Fibroblast of lung (primary cell): ENCODE measurements around the gene SLC25A34. TPM values are rescaled to one million over a fixed set of nuclear protein-coding genes. Genes with fewer than 3 reads are reported as not detected.

ENCODE experiments used
- DNase-seq, 2 donors: peaks; one replicate each; pipeline versions ENCODE4 v3.0.0 to v3.0.0-alpha.2; 2010; ENCODE audit warnings: low read depth in 2 of 2
- H2AFZ ChIP-seq: 2 replicates; pipeline ENCODE4 v1.5.1; 2012; ENCODE audit warnings: low read length, control low read depth, inconsistent platforms
- H3K27ac ChIP-seq: 2 replicates; pipeline ENCODE4 v1.5.1; 2011; ENCODE audit warnings: low read length, control low read depth; ENCODE audit not compliant: insufficient read depth
- H3K27me3 ChIP-seq: 2 replicates; pipeline ENCODE4 v1.5.1; 2011; ENCODE audit warnings: mild to moderate bottlenecking, low read length; ENCODE audit not compliant: control insufficient read depth, insufficient read depth
- H3K36me3 ChIP-seq: 2 replicates; pipeline ENCODE4 v1.5.1; 2011; ENCODE audit warnings: low read length; ENCODE audit not compliant: control insufficient read depth, insufficient read depth
- H3K4me1 ChIP-seq: 2 replicates; pipeline ENCODE4 v1.5.1; 2011; ENCODE audit warnings: low read length; ENCODE audit not compliant: control insufficient read depth, insufficient read depth; ENCODE audit errors: extremely low read depth
- H3K4me2 ChIP-seq: 2 replicates; pipeline ENCODE4 v1.5.1; 2011; ENCODE audit warnings: low read length, control low read depth; ENCODE audit not compliant: insufficient read depth; ENCODE audit errors: extremely low read depth
- H3K4me3 ChIP-seq, 4 experiments: fragments of 200-600 bp in 1 of 4; sonication (generic) in 1 of 4; replicated peaks in 1 of 4; 2 replicates each; pipeline ENCODE4 v1.5.1; 2011 to 2016; ENCODE audit warnings: low read length in 4 of 4, low read depth in 3 of 4, mild to moderate bottlenecking in 3 of 4, control low read depth in 2 of 4, inconsistent platforms in 1 of 4, mixed read lengths in 1 of 4; ENCODE audit not compliant: insufficient read depth in 1 of 4; ENCODE audit errors: control extremely low read depth in 1 of 4
- H3K79me2 ChIP-seq: 2 replicates; pipeline ENCODE4 v1.5.1; 2012; ENCODE audit warnings: mild to moderate bottlenecking, low read length, inconsistent platforms; ENCODE audit not compliant: control insufficient read depth, insufficient read depth
- H3K9ac ChIP-seq: 2 replicates; pipeline ENCODE4 v1.5.1; 2011; ENCODE audit warnings: mild to moderate bottlenecking, low read length, control low read depth; ENCODE audit not compliant: insufficient read depth
- H3K9me3 ChIP-seq: 2 replicates; pipeline ENCODE4 v1.5.1; 2012; ENCODE audit warnings: low read depth, low read length; ENCODE audit not compliant: control insufficient read depth, insufficient read depth
- H4K20me1 ChIP-seq: 2 replicates; pipeline ENCODE4 v1.5.1; 2011; ENCODE audit warnings: low read length; ENCODE audit not compliant: control insufficient read depth, insufficient read depth; ENCODE audit errors: extremely low read depth
- EZH2 ChIP-seq: IDR thresholded peaks from 2 replicates; pipeline ENCODE4 v1.5.1; 2012; ENCODE audit warnings: low read length, control low read depth, mild to moderate bottlenecking; ENCODE audit errors: missing control alignments
- polyA plus RNA-seq, 2 donors: library from polyadenylated mRNA; depleted of rRNA in 1 of 2; stranded (reverse) in 1 of 2; unstranded in 1 of 2; fragments of >200 nt; gene quantifications; 2 replicates each; pipeline ENCODE4 v1.2.1, GENCODE V29; 2011 to 2012; ENCODE audit warnings: missing spikeins in 1 of 2
- total RNA-seq: library from RNA; depleted of rRNA; stranded (reverse); fragments of >200 nt; gene quantifications from 2 replicates; pipeline ENCODE4 v1.2.1, GENCODE V29; 2014
- TF ChIP-seq, protein P1 (sequence below), 2 donors: IDR thresholded peaks in 1 of 2; conservative IDR thresholded peaks in 1 of 2; 1 replicate in 1 of 2; 2 replicates in 1 of 2; pipeline ENCODE4 v1.5.1; 2011 to 2012; ENCODE audit warnings: low read length in 2 of 2, control low read depth in 1 of 2, inconsistent platforms in 1 of 2, low read depth in 1 of 2, mild to moderate bottlenecking in 1 of 2

The SLC25A34 gene
- total and polyA plus RNA-seq, 2 donors (not counting 1 experiment from before 2014, with no cell fraction given), result 0.35 to 0.83 TPM

- no peak for TF ChIP-seq EZH2
- TF ChIP-seq, protein P1, sequence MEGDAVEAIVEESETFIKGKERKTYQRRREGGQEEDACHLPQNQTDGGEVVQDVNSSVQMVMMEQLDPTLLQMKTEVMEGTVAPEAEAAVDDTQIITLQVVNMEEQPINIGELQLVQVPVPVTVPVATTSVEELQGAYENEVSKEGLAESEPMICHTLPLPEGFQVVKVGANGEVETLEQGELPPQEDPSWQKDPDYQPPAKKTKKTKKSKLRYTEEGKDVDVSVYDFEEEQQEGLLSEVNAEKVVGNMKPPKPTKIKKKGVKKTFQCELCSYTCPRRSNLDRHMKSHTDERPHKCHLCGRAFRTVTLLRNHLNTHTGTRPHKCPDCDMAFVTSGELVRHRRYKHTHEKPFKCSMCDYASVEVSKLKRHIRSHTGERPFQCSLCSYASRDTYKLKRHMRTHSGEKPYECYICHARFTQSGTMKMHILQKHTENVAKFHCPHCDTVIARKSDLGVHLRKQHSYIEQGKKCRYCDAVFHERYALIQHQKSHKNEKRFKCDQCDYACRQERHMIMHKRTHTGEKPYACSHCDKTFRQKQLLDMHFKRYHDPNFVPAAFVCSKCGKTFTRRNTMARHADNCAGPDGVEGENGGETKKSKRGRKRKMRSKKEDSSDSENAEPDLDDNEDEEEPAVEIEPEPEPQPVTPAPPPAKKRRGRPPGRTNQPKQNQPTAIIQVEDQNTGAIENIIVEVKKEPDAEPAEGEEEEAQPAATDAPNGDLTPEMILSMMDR (conservative IDR thresholded peaks at IDR 0.05 in 1 of 2, IDR thresholded peaks at IDR 0.05 in 1 of 2; ENCODE audit: low read depth in 1 of 2, low read length in 2 of 2), result no peak
- no peak overlapping the region for H3K4me2 ChIP-seq
- no peak overlapping the region for H3K4me3 ChIP-seq
These were observed 11.3 kb downstream of the SLC25A34 start for GRCh38 chr1:15747378-15747777.

GRCh38 chr1:15748264-15748663, 12.2 kb downstream of the SLC25A34 start:
- no peak overlapping the region for H3K4me2 ChIP-seq
- no peaks in the 10 kb centered on the region for H3K27me3 ChIP-seq
- no peak overlapping the region for H2AFZ ChIP-seq
- H3K4me3 ChIP-seq, result no peak overlapping the region
- no peaks in the 10 kb centered on the region for H3K4me1 ChIP-seq
- H3K79me2 ChIP-seq, result no peaks in the 10 kb centered on the region
- H3K9me3 ChIP-seq, result no peaks in the 10 kb centered on the region
- H3K9ac ChIP-seq, result no peak overlapping the region
- TF ChIP-seq EZH2, result no peak
- TF ChIP-seq, protein P1 (conservative IDR thresholded peaks at IDR 0.05 in 1 of 2, IDR thresholded peaks at IDR 0.05 in 1 of 2; ENCODE audit: low read depth in 1 of 2, low read length in 2 of 2), result no peak
- no peaks in the 10 kb centered on the region for H4K20me1 ChIP-seq
- H3K36me3 ChIP-seq, result no peaks in the 10 kb centered on the region
- H3K27ac ChIP-seq, result no peak overlapping the region
- DNase-seq, result no peak

More at GRCh38 chr1:15747378-15747777, 11.3 kb downstream of the SLC25A34 start:
- Histone ChIP-seq H3K9me3 (no peaks in the 10 kb centered on the region), H4K20me1 (no peaks in the 10 kb centered on the region), H2AFZ (no peak overlapping the region), H3K27ac (no peak overlapping the region), H3K4me1 (no peaks in the 10 kb centered on the region), H3K9ac (no peak overlapping the region), H3K27me3 (no peaks in the 10 kb centered on the region), H3K36me3 (no peaks in the 10 kb centered on the region), H3K79me2 (no peaks in the 10 kb centered on the region)
- no peak for DNase-seq

- H3K9me3 ChIP-seq, result no peaks in the 10 kb centered on the region
- no peak overlapping the region for H3K4me3 ChIP-seq
- no peak for DNase-seq
- no peaks in the 10 kb centered on the region for H3K4me1 ChIP-seq
- H3K79me2 ChIP-seq, result no peaks in the 10 kb centered on the region
- no peaks in the 10 kb centered on the region for H3K27me3 ChIP-seq
- TF ChIP-seq, protein P1 (conservative IDR thresholded peaks at IDR 0.05 in 1 of 2, IDR thresholded peaks at IDR 0.05 in 1 of 2; ENCODE audit: low read depth in 1 of 2, low read length in 2 of 2), result no peak
- no peak for TF ChIP-seq EZH2
- no peak overlapping the region for H3K9ac ChIP-seq
- no peak overlapping the region for H3K4me2 ChIP-seq
- H4K20me1 ChIP-seq, result no peaks in the 10 kb centered on the region
- no peaks in the 10 kb centered on the region for H3K36me3 ChIP-seq
- no peak overlapping the region for H3K27ac ChIP-seq
- H2AFZ ChIP-seq, result no peak overlapping the region
These were observed 12.8 kb downstream of the SLC25A34 start for GRCh38 chr1:15748690-15749398.
